NB4 (cell line): ENCODE measurements around the gene PDIA2.

Source experiments
- CTCF ChIP-seq: IDR thresholded peaks from one replicate; pipeline ENCODE4 v1.5.1; 2012; ENCODE audit warnings: low read depth, low read length
- MAX ChIP-seq: IDR thresholded peaks from 2 replicates; pipeline ENCODE4 v1.6.1; 2011; ENCODE audit warnings: low read depth, low read length
- POLR2A ChIP-seq: IDR thresholded peaks from 2 replicates; pipeline ENCODE4 v1.6.1; 2011; ENCODE audit warnings: mild to moderate bottlenecking; ENCODE audit not compliant: insufficient read length; ENCODE audit errors: extremely low read depth

GRCh38 chr16:234468-235305, 48.3 kb upstream of the PDIA2 start, which contains the start of gene FAM234A:
- TF ChIP-seq POLR2A (peak; percentile 75), MAX (peak; percentile 2; the same call in 1 of the 2 replicates), CTCF (peak; percentile 25)
